Measurements from ENCODE around the gene SPATA2L. TPM values are rescaled to one million over a fixed set of nuclear protein-coding genes. Genes with fewer than 3 reads are reported as not detected.
"Not testable (repeated sequence)": the region's sequence is repeated elsewhere in the genome, so short reads cannot be mapped to it uniquely, and the experiment has no call there.

Gene SPATA2L
- total RNA-seq, 1 donor from 2014 or later = 6.0 TPM

DNA sequence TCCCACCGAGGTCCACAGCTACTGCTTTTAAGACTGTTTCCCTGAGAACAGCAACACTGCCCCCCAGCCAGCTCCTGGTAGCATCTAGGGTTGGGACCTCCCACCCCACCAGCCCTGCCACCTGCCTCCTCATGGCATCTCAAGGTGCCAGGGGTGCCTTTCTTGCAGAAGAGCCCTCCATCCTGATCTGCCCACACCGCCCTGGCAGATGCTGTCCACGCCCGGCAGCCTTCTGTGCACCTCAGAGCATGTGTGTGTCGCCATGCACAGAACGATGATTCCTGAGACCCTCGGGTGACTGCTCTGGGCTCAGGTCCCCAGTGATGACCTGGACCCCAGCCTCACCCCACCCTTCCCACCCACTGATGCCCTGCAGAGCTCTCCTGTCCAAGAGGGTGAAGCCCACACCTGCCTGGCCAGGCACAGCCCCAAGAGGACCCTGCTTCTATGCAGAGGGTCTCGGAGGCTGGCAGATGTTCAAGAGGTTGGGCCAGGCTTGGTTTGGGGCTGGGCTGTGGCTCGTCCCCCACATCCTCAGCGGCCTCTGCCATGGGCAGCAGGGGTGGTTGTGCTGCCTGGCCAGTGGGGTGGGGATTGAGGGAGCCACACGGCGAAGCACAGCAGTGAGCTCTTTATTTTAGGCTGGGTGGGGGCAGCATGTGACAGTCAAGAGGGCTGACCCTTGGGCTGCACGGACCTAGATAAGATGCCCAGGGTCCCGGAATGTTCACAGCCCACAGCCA, 5.2 kb upstream of the SPATA2L start:
- no peak for ATAC-seq

DNA sequence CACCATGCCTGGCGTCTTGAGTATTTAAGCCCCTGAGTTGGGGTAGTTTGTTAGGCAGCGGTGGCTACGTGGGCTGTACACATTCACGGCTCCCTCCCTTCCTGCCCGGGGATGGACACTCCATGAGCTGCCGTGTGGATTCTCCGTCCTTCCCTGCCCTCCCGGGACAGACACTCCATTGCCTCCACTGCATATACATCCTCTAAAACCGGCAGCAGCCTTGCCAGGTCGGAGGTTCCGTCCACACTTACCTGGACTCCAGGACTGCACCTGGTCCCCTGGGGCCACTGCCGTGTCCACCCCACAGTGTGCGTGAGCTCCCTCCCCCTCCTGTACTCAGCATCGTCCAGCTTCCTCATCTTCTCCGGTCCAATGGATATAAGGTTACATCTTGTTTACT, 3.5 kb upstream of the SPATA2L start:
- ATAC-seq = no peak

DNA sequence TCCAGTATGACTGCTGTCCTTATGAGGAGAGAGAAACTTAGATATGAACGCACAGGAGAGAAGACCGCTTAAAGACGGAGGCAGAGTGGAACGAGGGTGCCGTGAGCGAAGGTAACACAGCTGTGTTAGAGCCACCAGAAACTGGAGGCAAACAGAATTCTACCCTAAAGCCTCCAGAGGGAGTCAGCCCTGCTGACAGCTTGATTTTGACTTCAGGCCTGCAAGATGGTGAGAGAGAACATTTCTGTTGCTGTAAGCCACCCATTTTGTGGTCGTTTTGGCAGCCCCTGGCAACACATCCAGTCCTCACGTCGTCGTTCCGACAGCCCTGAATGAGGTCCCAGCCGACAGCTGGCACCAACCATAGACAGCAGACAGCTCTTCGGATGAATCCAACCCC, 2.8 kb upstream of the SPATA2L start:
- ATAC-seq = no peak

GRCh38 chr16:89700649-89701424, 668 bp downstream of the SPATA2L start:
- peak; percentile 56 for ATAC-seq

- peak; percentile 69 for ATAC-seq
Observed at GRCh38 chr16:89700100-89700648, 1.3 kb downstream of the SPATA2L start.

DNA sequence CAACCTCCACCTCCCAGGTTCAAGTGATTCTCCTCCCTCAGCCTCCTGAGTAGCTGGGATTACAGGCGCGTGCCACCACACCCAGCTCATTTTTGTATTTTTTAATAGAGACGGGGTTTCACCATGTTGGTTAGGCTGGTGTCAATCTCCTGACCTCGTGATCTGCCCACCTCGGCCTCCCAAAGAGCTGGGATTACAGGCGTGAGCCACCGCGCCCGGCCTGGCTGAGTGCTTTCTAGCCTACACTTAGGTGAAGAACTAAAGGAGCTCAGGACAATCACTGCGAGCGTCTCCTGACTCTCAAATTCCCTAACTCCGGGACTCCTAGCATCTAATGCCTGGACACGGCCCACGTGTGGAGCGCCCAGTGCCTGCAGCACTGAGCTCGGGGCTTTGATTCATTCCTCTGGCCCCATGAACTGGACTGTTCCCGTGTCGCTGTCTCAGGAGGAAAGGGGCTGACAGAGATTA, 1.8 kb downstream of the SPATA2L start:
- not testable (repeated sequence) for ATAC-seq

DNA sequence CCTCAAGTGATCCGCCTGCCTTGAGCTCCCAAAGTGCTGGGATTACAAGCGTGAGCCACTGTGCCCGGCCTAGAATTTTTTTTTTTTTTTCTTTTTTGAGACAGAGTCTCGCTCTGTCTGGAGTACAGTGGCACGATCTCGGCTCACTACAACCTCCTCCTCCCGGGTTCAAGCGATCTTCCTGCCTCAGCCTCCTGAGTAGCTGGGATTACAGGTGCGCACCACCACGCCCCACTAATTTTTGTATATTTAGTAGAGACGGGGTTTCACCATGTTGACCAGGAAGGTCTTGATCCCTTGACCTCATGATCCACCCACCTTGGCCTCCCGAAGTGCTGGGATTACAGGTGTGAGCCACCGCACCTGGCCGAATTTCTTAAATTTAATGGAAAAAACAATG, 2.8 kb downstream of the SPATA2L start:
- ATAC-seq = not testable (repeated sequence)

- no peak for ATAC-seq
Observed at GRCh38 chr16:89697616-89698331, 3.7 kb downstream of the SPATA2L start.

GRCh38 chr16:89697161-89697615, 4.3 kb downstream of the SPATA2L start:
- no peak for ATAC-seq

DNA sequence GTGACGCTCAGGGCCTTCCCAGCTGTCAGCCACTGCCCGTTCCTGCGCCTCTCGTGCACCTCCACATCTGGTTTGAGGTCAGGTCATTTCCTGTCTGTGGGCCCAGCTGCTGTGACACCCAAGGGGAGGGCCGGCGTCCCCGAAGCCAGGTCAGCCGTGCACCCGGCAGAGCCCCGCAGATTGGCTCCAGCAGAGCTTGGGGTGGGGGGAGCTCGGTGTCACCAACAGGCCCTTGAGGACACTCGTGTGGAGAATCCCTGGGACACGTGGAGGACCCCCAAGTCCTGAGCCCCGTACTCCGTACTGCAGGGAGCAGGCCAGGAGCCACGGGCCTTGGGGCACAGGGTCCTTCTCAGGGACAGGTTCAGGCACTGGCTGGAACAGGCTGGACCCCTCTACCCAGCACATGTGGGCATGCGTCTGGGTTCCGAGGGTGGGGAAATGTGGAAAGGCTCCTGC, 4.8 kb downstream of the SPATA2L start:
- ATAC-seq = no peak

DNA sequence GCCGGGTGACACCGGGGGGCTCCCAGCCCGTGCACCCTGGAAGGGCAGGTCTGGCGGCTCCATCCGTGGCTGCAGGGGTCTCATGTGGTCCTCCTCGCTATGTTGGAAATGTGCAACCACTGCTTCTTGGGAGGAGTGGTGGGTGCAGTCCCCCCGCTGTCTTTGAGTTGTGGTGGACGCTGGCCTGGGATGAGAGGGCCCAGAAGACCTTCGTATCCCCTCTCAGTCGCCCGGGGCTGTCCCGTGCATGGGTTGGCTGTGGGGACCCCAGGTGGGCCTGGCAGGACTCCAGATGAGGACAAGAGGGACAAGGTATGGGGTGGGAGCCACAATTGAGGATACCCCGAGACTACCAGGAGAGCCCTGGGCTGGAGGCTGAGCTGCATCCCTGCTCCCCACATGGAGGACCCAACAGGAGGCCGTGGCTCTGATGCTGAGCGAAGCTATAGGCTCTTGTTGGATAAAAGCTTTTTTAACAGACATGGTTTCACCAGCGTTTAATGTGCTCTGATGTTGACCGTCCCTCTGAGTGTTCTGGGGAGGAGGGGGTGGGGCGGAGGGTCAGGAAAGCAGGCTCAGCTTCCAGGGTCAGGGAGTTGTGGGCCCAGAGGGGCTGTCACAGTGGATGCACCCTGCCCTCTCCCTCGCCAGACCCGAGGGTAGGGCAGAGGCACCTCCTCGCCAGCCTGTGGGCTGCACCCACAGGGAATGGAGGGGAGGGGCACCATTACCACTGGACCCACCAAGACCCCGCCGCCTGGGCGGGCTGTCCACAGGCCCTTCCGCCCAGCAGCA, 5.4 kb downstream of the SPATA2L start:
- ATAC-seq = no peak

- ATAC-seq = no peak
Observed at GRCh38 chr16:89695086-89695874, 6.2 kb downstream of the SPATA2L start.

- ATAC-seq = not testable (repeated sequence)
Observed at GRCh38 chr16:89694784-89695085, 6.8 kb downstream of the SPATA2L start.

- ATAC-seq = no peak
Observed at GRCh38 chr16:89693931-89694783, 7.3 kb downstream of the SPATA2L start.

GRCh38 chr16:89693289-89693731, 8.2 kb downstream of the SPATA2L start:
- no peak for ATAC-seq

- no peak for ATAC-seq
Observed at GRCh38 chr16:89691986-89692569, 9.4 kb downstream of the SPATA2L start.

GRCh38 chr16:89691231-89691985, 10.1 kb downstream of the SPATA2L start:
- ATAC-seq = no peak

DNA sequence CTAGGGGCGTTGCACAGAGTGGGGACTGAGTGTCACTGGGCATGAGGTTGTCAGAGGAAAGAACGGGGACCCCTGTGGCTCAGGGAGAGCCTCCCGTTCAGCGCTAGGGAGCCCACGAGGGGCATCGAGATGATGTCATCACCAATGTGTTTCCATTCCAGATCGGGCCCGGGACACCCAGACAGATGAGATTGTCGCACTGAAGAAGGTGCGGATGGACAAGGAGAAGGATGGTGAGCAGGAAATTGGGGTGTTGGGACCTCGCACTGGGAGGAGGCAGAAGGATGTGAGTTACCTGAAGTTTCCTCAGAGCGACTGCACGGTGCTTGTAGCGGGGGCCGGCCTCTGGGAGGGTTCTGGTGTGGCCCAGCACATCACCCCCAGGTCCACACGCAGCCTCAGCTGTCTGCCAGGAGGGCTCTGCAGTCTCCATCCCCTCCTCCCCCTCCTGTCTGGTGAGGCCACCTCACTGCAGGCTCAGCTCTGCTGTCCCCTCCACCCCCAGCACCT, 11.1 kb downstream of the SPATA2L start:
- no peak for ATAC-seq

- ATAC-seq = not testable (repeated sequence)
Observed at GRCh38 chr16:89689621-89690020, 11.9 kb downstream of the SPATA2L start.

Data from esophagus mucosa (tissue), 1 donor.